ENCODE results near the gene EML2.

Gene EML2

DNA sequence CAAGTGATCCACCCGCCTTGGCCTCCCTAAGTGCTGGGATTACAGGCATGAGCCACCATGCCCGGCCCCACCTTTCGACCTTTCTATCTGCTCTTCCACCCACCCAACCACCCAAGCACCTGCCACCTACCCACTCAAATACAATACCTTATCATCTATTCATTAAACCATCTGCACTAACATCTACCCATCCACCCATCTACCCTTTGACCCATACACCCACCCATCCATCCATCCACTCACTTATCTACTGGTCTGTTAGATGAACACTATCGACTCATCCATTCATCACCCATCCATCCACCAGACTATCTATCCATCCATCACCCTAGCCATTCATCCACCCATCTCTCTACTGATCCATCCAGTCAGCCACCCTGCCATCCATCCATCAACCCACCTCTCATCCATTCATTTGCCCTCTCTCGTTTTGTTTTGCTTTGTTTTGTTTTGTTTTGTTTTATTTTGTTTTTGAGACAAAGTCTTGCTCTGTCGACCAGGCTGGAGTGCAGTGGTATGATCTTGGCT is 17.2 kb downstream of the EML2 start:
- no peaks in the 10 kb centered on the region for H3K27me3 ChIP-seq (ENCODE audit: insufficient read depth, low read length, poor library complexity)
- H3K9me3 ChIP-seq (ENCODE audit: insufficient read depth, low read length, severe bottlenecking): no peaks in the 10 kb centered on the region
- H3K4me3 ChIP-seq (ENCODE audit: low read depth in 1 of 2, low read length in 2 of 2): no peak overlapping the region
- H3K27ac ChIP-seq (ENCODE audit: low read length): no peak overlapping the region
- H4K20me1 ChIP-seq (ENCODE audit: insufficient read depth, low read length): no peaks in the 10 kb centered on the region
- no peaks in the 10 kb centered on the region for H3K4me1 ChIP-seq (ENCODE audit: insufficient read depth, low read length)
- H2AFZ ChIP-seq (ENCODE audit: low read depth, low read length): no peak overlapping the region
- no peak for DNase-seq
- no peak for TF ChIP-seq EZH2 (IDR thresholded peaks at IDR 0.05; ENCODE audit: borderline replicate concordance, low read depth, low read length, severe bottlenecking)
- TF ChIP-seq, protein P1, sequence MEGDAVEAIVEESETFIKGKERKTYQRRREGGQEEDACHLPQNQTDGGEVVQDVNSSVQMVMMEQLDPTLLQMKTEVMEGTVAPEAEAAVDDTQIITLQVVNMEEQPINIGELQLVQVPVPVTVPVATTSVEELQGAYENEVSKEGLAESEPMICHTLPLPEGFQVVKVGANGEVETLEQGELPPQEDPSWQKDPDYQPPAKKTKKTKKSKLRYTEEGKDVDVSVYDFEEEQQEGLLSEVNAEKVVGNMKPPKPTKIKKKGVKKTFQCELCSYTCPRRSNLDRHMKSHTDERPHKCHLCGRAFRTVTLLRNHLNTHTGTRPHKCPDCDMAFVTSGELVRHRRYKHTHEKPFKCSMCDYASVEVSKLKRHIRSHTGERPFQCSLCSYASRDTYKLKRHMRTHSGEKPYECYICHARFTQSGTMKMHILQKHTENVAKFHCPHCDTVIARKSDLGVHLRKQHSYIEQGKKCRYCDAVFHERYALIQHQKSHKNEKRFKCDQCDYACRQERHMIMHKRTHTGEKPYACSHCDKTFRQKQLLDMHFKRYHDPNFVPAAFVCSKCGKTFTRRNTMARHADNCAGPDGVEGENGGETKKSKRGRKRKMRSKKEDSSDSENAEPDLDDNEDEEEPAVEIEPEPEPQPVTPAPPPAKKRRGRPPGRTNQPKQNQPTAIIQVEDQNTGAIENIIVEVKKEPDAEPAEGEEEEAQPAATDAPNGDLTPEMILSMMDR (IDR thresholded peaks at IDR 0.05; ENCODE audit: borderline replicate concordance, extremely low read depth, low read length, poor library complexity, severe bottlenecking): no peak
- no peak overlapping the region for H3K4me2 ChIP-seq (ENCODE audit: insufficient read depth, low read length)
- no peak overlapping the region for H3K9ac ChIP-seq (ENCODE audit: low read depth, low read length)
- no peak for ATAC-seq (ENCODE audit: insufficient read depth, low read depth)
- peaks cover 68% of the 10 kb centered on the region for H3K36me3 ChIP-seq (ENCODE audit: insufficient read depth, low read length)
- H3K79me2 ChIP-seq (ENCODE audit: insufficient read depth, low read length): no peaks in the 10 kb centered on the region

DNA sequence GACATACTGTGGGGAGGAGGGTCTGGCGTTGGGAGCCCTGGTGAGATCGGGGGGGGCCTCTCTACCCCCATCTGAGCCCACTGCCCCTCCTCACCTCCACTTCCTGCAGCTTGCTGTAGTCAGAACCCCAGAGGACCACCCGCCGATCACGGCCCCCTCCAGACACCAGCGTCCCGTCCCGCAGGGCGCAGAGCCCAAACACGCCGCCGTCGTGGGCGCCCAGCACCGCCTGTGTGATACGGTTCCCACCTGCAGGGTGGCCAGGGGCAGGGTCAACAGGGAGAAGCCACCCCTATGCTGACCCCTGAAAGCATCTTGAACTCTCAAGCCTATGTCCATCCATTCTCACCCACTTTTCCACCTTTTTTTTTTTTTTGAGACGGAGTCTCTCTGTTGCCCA is 17.8 kb downstream of the EML2 start:
- no peaks in the 10 kb centered on the region for H3K9me3 ChIP-seq (ENCODE audit: insufficient read depth, low read length, severe bottlenecking)
- no peak overlapping the region for H3K27ac ChIP-seq (ENCODE audit: low read length)
- no peak overlapping the region for H3K4me2 ChIP-seq (ENCODE audit: insufficient read depth, low read length)
- H3K36me3 ChIP-seq (ENCODE audit: insufficient read depth, low read length): peaks cover 70% of the 10 kb centered on the region
- H2AFZ ChIP-seq (ENCODE audit: low read depth, low read length): no peak overlapping the region
- no peaks in the 10 kb centered on the region for H3K79me2 ChIP-seq (ENCODE audit: insufficient read depth, low read length)
- TF ChIP-seq, protein P1 (IDR thresholded peaks at IDR 0.05; ENCODE audit: borderline replicate concordance, extremely low read depth, low read length, poor library complexity, severe bottlenecking): no peak
- no peak for TF ChIP-seq EZH2 (IDR thresholded peaks at IDR 0.05; ENCODE audit: borderline replicate concordance, low read depth, low read length, severe bottlenecking)
- H3K4me3 ChIP-seq (ENCODE audit: low read depth in 1 of 2, low read length in 2 of 2): no peak overlapping the region
- DNase-seq (no peak), ATAC-seq (ENCODE audit: insufficient read depth, low read depth) (no peak)
- H3K4me1 ChIP-seq (ENCODE audit: insufficient read depth, low read length): no peaks in the 10 kb centered on the region
- H3K9ac ChIP-seq (ENCODE audit: low read depth, low read length): no peak overlapping the region
- H4K20me1 ChIP-seq (ENCODE audit: insufficient read depth, low read length): no peaks in the 10 kb centered on the region
- H3K27me3 ChIP-seq (ENCODE audit: insufficient read depth, low read length, poor library complexity): no peaks in the 10 kb centered on the region

DNA sequence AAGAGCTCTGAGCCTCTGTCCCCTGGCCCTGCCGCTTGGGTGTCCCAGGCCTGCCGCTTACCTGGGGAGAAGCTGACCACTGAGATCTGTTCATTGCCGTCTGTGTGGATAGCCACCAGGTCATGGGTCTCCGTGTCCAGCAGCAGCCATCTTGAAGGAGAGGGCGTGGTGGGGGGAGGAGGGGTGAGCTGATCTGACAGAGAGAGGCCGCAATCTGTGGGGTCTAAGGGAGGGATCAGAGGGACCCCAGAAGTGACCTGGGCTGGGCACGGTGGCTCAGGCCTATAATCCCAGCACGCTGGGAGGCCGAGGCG is 22.5 kb downstream of the EML2 start:
- Histone ChIP-seq H3K27ac (ENCODE audit: low read length) (no peak overlapping the region), H3K4me2 (ENCODE audit: insufficient read depth, low read length) (no peak overlapping the region), H3K4me1 (ENCODE audit: insufficient read depth, low read length) (no peaks in the 10 kb centered on the region), H3K9ac (ENCODE audit: low read depth, low read length) (no peak overlapping the region), H4K20me1 (ENCODE audit: insufficient read depth, low read length) (no peaks in the 10 kb centered on the region; the same call in 1 of the 2 replicates), H3K79me2 (ENCODE audit: insufficient read depth, low read length) (no peaks in the 10 kb centered on the region), H3K4me3 (ENCODE audit: low read depth in 1 of 2, low read length in 2 of 2) (no peak overlapping the region), H3K27me3 (ENCODE audit: insufficient read depth, low read length, poor library complexity) (no peaks in the 10 kb centered on the region), H3K36me3 (ENCODE audit: insufficient read depth, low read length) (peaks cover 82% of the 10 kb centered on the region), H3K9me3 (ENCODE audit: insufficient read depth, low read length, severe bottlenecking) (no peaks in the 10 kb centered on the region), H2AFZ (ENCODE audit: low read depth, low read length) (no peak overlapping the region)
- no peak for TF ChIP-seq EZH2 (IDR thresholded peaks at IDR 0.05; ENCODE audit: borderline replicate concordance, low read depth, low read length, severe bottlenecking)
- TF ChIP-seq, protein P1 (IDR thresholded peaks at IDR 0.05; ENCODE audit: borderline replicate concordance, extremely low read depth, low read length, poor library complexity, severe bottlenecking): no peak
- no peak for ATAC-seq (ENCODE audit: insufficient read depth, low read depth)
- no peak for DNase-seq
